ENCODE data around the gene SEMA4D.

The SEMA4D gene

DNA sequence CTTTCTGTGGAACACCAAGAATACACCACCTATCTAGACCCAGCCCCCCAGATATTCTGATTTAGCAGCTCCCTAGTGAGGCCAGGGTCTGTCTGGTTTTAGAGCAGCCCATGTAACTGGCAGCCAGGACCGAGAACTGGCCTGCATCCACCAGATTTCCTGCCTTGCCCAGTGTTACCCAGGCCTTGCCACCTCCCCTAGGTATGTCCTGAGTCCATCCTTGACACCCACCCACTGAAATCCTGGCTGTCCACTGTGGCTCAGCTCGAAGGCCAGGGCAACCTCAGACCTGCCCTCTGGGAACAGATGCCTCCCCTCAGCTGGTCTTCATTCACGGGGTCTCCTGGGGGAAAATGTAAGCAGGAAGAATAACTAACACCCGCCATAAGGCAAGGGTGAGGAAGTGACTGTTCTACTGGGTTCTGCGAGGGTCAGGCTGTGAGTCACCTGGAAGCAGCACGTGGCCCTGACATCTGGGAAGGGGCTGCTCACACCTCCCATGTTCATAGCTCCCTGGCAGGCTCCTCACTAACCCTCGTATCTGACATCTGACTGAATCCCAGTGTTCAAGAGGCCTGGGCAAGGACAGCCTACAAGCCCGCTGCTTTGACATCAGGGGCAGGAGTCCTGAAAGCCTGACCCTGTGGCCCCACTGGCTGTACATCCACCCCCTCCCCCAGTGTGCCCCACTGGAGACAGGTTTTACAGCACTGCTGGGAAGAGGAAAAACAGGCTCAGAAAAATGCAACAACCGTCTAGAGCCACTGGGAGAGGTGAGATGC lies 72.7 kb downstream of the SEMA4D start:
- ChIA-PET POLR2A (ENCODE audit: low non-redundant PET) (no interaction called here), CTCF (interaction anchor here (0.5 to 0.6 kb wide), 2 partner anchors 15 to 347 kb away, joined by 3 to 5 read pairs; no protein-coding TSS in a partner anchor)
- no peak for DNase-seq (ENCODE audit: low spot score)
- TF ChIP-seq, protein P1, sequence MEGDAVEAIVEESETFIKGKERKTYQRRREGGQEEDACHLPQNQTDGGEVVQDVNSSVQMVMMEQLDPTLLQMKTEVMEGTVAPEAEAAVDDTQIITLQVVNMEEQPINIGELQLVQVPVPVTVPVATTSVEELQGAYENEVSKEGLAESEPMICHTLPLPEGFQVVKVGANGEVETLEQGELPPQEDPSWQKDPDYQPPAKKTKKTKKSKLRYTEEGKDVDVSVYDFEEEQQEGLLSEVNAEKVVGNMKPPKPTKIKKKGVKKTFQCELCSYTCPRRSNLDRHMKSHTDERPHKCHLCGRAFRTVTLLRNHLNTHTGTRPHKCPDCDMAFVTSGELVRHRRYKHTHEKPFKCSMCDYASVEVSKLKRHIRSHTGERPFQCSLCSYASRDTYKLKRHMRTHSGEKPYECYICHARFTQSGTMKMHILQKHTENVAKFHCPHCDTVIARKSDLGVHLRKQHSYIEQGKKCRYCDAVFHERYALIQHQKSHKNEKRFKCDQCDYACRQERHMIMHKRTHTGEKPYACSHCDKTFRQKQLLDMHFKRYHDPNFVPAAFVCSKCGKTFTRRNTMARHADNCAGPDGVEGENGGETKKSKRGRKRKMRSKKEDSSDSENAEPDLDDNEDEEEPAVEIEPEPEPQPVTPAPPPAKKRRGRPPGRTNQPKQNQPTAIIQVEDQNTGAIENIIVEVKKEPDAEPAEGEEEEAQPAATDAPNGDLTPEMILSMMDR (conservative IDR thresholded peaks at IDR 0.05; ENCODE audit: low read depth) = no peak
- H3K27ac ChIP-seq = no peak overlapping the region

DNA sequence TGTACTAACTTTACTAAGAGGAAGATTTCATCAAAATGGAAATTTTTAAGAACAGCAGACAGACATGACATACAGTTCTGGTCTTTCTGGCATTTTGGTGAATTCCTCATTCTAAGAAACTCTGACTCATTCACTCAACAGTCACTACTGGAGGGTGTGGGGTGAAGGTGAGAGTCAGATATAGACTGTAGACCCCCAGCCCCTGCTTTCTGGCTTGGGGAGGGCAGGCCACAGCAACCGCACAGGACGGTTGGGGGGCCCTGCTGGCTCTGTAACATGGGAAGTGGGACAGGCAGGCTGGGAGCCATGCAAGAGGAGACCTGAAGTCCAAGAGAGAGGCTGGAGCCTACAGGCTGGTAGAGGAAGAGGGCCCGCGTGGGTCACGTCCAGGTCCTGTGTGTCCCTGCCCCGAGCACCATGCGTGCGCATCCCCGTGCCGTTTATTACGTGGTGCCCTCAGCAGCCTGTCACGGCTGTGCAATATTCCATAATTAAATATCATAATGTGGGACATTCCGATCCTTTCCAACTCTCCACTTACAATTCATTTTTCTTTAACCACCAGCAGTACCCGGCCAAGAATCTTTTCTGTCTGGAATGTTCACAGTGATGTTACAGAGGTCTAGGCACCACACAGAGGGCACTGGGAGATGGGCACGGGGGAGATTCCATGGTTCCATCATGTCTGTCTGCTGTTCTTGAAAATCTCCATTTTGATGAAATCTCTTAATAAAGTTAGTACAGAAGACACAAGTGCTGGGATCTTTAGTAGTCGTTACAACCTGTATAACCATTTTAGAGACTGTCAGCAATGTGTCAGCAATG lies 75.5 kb downstream of the SEMA4D start:
- DNase-seq (ENCODE audit: low spot score) = peak; percentile 37
- ChIA-PET POLR2A (ENCODE audit: low non-redundant PET) (no interaction called here), CTCF (no interaction called here)
- H3K27ac ChIP-seq = no peak overlapping the region
- TF ChIP-seq, protein P1 (conservative IDR thresholded peaks at IDR 0.05; ENCODE audit: low read depth) = no peak

DNA sequence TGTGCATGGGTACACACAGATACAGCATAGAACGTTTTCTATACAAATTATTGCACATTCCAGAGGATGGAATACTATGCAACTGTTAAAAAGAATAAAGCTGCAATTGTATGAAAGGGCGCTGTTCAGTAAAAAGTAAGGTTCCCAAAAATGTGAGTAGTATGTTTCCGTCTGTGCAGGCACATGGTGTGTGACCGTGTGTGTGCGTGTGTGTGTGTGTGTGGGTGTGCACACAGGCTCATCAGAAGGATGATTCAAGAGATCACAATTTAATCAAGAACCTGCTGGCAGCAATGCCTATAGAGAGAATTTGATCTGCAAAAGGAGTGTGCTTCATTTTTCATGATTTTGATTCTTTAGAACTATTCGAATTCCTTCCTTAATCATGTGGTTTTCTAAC lies 76.3 kb downstream of the SEMA4D start:
- ChIA-PET CTCF (no interaction called here), POLR2A (ENCODE audit: low non-redundant PET) (no interaction called here)
- TF ChIP-seq, protein P1 (conservative IDR thresholded peaks at IDR 0.05; ENCODE audit: low read depth) = no peak
- DNase-seq (ENCODE audit: low spot score) = no peak
- H3K27ac ChIP-seq = no peak overlapping the region

DNA sequence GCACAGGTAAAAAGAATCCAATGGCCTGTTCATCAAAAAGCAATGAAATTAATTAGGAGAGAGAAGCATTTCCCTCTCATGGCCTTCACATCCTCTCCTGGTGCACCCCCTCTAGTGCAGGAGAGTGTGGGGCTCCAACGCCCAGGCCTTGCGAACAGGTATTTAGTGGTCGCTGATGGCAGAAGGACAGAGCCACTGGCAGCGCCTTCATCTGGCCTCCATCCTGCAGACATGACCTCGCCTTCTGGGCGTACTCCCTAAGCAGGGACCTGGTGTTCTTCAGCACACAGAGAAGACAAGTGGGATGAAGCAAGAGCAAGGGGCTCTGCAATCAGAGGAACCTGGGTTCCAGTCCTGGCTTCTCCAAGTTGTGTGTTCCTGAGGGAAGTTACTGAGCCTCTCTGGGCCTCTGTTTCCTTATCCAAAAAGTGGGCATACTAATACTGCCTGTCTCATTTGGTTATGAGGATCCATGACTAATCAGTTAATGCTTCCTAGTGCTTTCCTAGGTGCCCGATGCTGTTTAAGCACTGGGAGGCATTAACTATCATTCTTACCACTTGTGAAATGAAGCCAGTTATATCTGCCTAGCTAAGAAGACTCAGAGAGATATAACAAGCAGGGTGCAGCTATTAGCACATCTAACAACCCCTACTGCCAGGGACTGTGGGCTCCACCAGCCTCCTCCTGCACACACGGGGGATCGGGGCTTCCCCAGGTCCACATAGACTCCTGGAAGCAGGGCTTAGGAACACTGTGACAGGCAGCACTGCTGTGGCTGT lies 77.3 kb downstream of the SEMA4D start:
- H3K27ac ChIP-seq = no peak overlapping the region
- TF ChIP-seq, protein P1 (conservative IDR thresholded peaks at IDR 0.05; ENCODE audit: low read depth) = no peak
- no peak for DNase-seq (ENCODE audit: low spot score)
- POLR2A ChIA-PET (ENCODE audit: low non-redundant PET) = no interaction called here
- CTCF ChIA-PET = no interaction called here

DNA sequence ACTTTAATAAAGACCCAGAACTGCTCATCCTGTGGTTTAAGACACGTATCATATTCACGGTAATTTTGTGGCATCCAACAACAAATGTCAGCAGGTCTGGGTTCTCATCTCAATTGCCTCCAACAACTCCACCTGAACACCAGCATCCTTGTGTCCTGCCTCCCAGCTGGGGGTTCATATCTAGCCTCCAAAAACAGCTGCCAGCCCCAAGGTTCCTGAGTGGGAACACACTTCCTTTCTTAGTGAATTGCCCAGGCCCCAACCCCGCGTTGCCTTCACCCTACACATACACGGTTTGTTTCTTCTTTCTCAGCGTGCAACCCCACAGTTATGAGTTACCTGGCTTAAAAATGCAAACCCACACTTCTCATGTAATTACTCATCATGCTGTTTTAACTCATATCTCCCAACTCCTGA lies 77.9 kb downstream of the SEMA4D start:
- POLR2A ChIA-PET (ENCODE audit: low non-redundant PET) = no interaction called here
- CTCF ChIA-PET = interaction anchor here (0.6 to 0.7 kb wide), 3 partner anchors 10 to 129 kb away, joined by 3 read pairs; no protein-coding TSS in a partner anchor
- no peak for DNase-seq (ENCODE audit: low spot score)
- TF ChIP-seq, protein P1 (conservative IDR thresholded peaks at IDR 0.05; ENCODE audit: low read depth) = no peak
- H3K27ac ChIP-seq = no peak overlapping the region
